HG03439 (cell line): Measurements from ENCODE around the gene BMP7.

Experiments used
- ATAC-seq: cut with Tn5 transposase; IDR thresholded peaks from one replicate; pipeline ENCODE4 v1.9.1; 2021; ENCODE audit warnings: mild to moderate bottlenecking, moderate library complexity; ENCODE audit not compliant: unreplicated experiment

BMP7 gene

DNA sequence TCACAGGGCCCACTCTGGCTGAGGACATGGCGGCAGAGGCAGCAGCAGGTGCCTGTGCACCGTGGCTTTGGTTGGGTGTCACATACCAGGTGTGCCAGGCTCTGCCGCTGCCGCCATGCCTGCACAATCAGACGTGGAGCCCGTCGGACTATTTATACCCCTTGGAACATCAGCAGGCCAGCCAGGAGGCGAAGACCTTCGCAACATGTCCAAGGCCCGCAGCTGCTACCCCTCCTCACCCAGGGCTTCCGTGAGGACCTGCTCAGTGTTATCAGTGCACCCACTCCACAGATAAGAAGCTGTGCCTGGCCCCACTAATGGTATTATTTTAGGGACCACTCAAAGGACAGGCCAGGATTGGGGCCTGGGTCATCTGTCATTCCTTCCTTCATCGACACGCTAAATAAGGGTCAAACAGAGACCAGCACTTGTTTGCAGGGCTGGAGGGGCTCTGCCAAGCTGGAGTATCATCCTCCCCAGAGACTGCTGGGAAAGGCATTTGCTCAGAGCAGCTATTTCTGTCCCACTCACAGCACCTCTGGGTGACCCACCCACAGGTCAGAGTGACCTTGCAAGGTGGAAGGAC is 109.2 kb downstream of the BMP7 start:
- ATAC-seq = no peak

DNA sequence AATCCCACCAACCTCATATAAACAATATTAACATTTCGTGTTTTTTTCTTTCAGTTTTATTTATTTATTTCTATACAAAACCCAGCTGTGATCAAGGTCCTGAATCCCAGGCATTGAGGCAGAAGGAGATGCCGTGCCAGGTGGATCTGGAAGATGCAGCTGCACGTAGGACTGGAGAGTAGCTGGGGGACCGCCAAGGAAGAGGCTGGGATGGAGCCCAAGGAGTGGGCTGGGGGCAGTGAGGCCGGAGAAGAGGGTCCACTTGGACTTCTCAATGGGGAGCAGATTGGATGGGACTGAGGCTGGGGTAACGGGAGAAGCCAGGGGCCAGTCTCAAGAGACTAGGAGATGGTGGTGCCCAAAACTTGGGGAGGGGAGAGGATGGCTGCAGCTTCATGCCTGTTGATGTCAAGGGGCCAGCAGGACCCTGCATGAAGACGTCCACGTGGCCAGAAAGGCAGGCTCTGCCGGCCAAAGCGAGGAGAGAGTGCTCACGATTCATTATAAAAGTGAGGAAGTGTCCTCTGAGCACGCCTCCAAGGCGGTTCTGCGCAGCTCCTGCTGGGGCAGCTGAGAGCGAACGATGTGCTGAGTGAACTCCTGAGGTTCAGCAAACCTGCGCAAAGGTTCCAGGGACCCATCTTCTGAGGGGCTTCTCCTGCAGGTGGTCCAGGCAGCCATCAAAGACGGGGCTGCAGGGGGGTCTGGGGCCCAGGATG is 110.3 kb downstream of the BMP7 start:
- ATAC-seq = no peak

DNA sequence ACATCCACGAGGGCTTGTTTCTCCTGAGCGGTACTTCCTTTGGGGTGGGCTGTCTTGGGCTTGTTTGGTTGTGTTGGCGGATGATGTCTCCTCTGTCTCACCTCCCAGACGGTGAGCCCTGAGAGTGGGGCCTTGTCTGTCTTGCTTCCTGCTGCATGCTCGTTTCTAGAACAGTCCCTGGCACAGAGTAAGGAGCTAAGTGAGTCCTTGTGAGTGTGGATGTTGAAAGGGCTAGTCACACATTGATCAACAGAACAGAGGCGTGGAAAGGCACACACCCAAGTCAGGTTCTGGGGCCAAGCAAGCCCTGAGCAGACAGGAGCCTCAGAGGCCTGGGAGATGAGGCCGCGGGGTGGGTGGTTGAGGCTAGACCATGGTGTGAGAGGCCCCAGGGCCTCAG is 111.0 kb downstream of the BMP7 start:
- ATAC-seq = no peak

DNA sequence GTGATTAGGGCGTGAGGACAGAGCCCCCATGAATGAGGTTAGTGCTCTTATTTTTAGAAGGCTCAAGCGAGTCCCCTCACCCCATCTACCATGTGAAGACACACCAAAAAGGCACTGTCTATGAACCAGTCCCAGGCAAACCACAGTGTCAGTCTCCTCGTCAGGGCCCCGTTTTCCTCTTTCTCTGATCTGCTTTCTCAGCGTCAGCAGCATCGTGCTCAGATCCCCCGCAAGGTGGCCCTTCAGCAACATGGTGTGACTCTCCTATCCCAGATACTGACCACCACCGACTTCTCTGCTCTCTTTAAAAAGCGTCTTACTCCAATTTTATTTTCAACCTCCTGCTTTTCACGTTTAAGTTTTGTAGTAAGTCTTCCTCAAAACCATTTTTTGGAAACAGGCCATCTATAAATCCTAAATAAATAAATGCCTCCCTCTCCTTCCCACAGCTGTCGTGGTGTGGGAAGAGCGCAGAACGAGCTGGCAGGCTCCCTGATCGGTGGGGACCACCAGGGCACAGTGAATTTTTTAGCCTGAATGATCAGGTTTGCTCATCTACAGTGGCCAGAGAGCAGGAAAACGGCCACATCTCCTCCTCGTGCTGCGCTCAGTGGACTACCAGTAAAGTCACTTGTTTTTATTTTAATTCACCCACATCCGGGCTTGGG is 113.1 kb downstream of the BMP7 start:
- ATAC-seq = no peak

DNA sequence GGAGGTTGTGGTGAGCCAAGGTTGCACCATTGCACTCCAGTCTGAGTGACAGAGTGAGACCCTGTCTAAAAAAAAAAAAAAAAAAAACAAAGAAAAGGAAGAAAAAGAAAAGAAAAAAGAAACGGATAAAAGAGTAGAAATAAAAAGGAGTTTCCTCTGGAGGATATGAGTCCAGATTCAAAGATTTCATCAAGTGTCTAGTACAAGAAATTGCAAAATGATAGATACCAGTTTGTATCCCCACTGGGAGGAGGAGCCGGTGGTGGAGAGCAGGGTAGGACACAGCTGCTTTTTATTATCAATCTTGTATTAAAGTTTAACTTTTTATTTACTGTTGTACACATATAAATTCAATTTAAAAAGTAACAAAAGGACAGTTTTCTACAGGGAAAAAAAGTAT is 113.9 kb downstream of the BMP7 start:
- no peak for ATAC-seq

- no peak for ATAC-seq
These were observed 115.9 kb downstream of the BMP7 start for GRCh38 chr20:57150559-57150958.

DNA sequence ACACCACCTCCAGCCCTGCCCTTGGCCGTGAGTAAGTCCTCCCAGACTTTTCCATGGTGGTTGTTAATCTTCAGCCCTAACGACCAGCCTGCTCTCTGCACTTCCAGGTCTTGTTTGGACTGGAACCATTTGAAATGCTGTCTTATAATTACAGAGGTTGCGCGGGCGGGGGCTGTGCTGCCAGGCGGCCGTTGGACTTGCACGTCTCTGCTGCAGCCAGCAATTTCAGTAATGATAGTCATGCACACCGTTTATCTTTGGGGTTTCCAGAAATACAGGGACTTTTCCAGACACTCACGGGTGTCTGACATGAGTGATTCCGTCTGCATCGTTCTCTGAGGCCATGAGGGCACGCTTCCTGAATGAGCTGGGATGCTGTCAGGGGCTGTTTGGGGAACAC is 118.2 kb downstream of the BMP7 start:
- ATAC-seq = no peak

DNA sequence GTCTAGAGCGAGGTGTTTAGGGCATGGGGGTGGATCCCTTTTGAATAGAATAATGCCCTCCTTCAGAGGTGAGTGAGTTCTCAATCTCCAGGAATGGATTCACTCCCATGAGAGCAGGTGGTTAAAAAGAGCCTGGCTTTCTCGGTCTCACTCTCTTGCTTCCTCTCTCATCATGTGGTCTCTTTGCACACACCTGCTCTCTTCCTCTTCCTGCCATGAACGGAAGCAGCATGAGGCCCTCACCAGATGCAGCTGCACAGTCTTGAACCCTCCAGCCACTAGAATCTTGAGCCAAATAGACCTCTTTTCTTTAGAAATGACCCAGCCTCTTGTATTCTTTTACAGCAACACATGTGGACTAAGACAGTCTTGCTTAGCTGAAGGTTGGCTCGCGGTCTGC is 119.3 kb downstream of the BMP7 start:
- ATAC-seq = no peak

GRCh38 chr20:57146155-57146554 is 120.3 kb downstream of the BMP7 start:
- ATAC-seq = no peak

- ATAC-seq = no peak
These were observed 121.3 kb downstream of the BMP7 start for GRCh38 chr20:57145089-57145631.

GRCh38 chr20:57143173-57143572 is 123.3 kb downstream of the BMP7 start:
- no peak for ATAC-seq

DNA sequence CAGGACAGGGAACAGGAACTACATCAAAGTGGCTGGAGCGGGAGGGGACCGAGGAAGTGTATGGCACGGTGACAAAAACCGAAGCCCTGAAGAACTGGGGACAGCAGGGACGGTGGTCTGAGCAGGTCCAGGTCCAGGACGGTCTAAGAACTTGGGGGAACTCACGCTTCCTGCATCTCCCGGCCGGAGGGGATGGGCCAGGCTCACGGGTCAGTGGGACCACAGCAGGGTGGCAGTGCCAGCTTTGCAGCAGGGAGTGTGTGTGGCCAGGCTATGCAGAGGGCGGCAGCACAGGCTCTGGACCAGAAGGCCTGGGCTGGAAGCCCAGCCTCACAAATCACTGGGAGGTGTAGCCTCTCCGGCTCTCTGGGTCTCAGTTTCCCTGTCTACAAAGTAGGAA is 123.8 kb downstream of the BMP7 start:
- ATAC-seq = no peak

- no peak for ATAC-seq
These were observed 124.9 kb downstream of the BMP7 start for GRCh38 chr20:57141492-57141891.

- ATAC-seq = no peak
These were observed 126.0 kb downstream of the BMP7 start for GRCh38 chr20:57140416-57140965.

- ATAC-seq = no peak
These were observed 126.9 kb downstream of the BMP7 start for GRCh38 chr20:57139342-57140093.

GRCh38 chr20:57138198-57138995 is 128.0 kb downstream of the BMP7 start:
- ATAC-seq = no peak

GRCh38 chr20:57137676-57138075 is 128.8 kb downstream of the BMP7 start:
- ATAC-seq = no peak

DNA sequence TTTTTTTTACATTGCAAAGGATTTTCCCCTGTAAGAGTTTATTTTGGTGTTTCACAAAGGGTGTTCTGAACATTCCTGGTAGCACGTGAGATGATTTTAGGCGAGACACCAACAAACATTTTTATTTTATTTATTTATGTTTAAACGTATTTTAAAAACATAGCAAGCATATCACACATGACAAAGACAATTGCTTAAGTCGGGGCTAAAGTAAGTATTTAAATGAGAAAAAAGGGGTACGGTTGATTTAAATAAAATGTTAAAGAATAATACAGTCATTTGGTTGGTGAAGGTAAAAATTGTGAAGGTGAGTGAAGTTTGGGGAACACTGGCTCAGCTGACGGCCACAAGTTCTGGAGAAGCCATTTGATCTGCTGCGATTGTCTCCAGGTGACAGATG is 129.7 kb downstream of the BMP7 start:
- no peak for ATAC-seq

DNA sequence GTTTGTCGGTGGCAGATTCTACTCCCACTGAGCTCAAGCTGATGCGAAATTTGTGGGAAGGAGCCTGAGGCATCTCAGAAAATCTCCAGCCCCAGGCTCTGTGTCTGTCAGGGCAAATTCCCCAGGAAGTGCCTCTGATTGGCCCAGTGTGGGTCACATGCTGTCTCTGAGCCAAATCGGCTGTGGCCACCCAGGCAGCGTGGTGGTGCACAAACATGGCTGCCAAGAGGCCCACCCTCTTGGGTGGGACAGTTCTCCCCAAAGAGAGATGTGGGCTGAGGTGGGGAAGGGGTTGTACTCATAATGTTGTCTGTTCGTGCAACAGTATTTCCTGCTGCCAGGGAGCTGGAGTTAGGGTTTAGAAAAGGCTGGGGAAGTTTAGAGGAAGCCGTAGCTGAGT is 130.6 kb downstream of the BMP7 start:
- no peak for ATAC-seq

DNA sequence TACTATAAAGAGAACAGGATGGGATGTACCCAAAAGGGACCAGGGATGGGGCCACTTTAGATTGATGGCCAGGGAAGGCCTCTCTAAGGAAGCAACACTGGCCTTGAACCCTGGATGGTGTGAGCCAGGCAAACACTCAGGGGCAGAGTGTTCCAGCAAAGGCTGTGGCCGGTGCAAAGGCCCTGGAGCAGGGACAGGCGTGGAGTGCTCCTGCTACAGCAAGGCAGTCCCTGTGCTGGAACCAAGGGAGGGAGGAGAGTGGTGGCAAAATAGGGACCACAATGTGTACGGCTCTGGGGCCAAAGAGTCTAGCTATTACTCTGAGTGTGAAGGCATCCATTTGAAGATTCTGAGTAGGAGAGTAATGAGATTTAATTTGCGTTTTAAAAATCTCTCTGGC is 131.6 kb downstream of the BMP7 start:
- no peak for ATAC-seq
